ENCODE measurements around the gene SRCAP.

The SRCAP gene

DNA sequence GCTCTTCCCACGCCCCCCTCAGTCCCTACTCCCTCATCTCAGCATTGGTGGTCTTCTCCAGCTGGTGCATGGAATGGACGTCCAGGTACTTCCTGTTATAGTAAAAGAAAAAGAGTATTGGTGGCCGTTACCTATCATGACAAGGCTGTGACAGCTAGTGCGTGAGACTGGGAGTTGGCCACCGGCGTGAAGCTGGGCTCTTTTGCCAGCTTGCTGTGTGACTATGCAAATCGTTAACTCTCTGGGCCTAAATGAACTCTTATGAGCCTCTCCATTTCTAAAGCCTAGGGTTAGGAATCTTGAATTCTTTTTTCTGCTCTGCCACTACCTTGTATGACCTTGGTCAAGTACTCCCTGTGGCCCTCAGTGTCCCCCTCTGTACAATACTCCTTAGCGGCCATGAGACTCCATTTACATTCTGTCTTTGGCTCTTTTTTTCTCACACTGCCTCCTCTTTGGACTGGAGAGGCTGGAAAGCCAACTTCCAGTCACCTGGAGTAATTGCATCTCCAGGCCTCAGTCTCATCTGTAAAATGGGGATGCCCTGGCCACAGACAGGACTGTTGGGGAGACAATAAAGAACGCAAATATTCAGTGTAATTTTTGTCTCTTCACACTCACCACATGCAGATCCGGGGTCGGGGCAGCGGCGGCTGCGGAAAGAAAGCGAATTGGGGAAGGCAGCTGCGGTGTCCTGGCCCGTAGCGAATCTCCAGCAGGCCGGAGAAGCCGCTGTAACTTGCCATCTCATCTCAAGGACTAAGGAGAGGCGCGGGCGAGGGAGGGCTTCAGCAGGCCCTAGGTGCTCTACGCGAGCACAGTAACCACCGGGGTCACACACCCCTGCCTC is 61.8 kb downstream of the SRCAP start:
- peaks cover 84% of the 10 kb centered on the region for H3K36me3 Mint-ChIP-seq (ENCODE audit: low read depth)
- H3K4me3 Mint-ChIP-seq: peak overlapping the region; percentile 94
- no peaks in the 10 kb centered on the region for H3K9me3 Mint-ChIP-seq
- H3K27me3 Mint-ChIP-seq: no peaks in the 10 kb centered on the region
- peak overlapping the region; percentile 95 for H3K27ac Mint-ChIP-seq
- no peak for DNase-seq
- H3K4me1 Mint-ChIP-seq (ENCODE audit: low read depth): peaks cover 33% of the 10 kb centered on the region

DNA sequence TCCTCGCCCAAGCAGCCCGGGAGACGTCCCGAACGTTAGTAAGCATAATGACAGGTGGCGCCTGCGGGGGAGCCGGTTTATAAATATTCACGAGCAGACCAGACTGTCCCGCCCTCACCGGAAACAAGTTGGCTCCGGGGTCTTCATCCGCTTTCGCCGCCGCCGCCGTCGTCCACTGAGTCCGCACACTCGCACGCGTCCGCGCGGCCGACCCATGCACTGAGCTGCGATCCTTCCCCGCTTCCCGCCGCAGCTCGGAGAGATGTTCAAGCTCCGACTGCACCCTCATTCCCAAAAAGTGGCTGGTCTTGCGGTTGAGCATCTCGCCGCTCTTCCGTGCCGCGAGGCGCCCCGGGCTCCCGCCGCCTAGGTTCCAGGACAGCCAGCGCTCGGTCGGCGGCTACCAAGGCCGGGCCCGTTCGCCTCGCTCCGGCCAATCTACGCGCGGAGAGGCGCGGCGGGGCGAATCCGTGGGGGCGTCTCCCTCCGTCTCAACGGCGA is 62.5 kb downstream of the SRCAP start:
- no peaks in the 10 kb centered on the region for H3K9me3 Mint-ChIP-seq
- peak overlapping the region; percentile 95 for H3K27ac Mint-ChIP-seq
- peak overlapping the region; percentile 94 for H3K4me3 Mint-ChIP-seq
- peak; percentile 66 for DNase-seq
- H3K4me1 Mint-ChIP-seq (ENCODE audit: low read depth): peaks cover 33% of the 10 kb centered on the region
- no peaks in the 10 kb centered on the region for H3K27me3 Mint-ChIP-seq
- H3K36me3 Mint-ChIP-seq (ENCODE audit: low read depth): peaks cover 84% of the 10 kb centered on the region

DNA sequence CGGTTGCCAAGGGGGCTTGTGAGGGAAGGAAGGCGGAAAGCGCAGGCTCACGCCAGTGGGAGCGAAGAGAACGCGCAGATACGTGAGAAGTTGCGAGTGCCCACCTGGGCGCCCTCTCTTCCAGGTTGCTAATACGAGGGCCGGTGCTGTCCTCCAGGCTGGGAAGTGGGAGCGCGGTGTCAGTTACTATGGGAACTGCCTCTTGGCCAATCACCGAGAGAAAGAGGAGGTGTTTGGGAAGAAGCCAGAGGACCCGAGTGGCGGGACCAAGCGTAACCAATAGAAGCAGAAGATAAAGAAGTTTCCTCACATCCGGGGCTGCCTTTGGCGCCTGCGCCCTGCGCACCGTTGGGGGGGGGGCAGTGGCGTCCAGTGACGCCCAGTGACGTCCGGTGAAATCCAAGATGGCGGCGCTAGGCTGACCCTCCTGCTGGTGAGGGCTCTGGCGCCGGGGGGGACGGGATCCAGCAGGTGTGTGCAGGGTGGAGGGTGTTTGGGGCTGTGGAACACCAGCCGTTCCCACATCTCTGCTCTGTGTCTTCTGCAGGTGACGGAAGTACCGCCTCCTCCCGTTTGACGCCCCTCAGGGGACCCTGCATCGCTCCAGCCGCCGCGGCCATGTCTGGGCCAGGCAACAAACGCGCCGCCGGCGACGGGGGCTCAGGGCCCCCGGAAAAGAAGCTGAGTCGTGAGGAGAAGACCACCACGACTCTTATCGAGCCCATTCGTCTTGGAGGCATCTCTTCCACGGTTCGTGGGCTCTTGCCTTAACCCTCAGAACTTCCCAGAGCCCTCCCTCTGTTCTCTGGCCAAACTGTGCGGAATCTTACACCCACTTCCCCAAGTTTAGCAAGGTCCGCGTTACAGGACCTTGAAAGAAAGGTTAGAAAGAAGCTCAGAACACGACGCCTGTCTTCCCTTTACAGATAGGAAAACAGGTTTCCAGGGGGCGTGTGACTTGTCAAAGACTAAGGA is 63.2 kb downstream of the SRCAP start, which contains the start of the genes CFAP119 and RNF40:
Gene CFAP119 (minus strand): TSS at position 135 of the 975 bp plus-strand sequence. CDS start 314 bp downstream, outside the sequence.
Gene RNF40 (plus strand): TSS at position 395 of the 975 bp plus-strand sequence. CDS start 224 bp downstream, at position 619.
- peaks cover 84% of the 10 kb centered on the region for H3K36me3 Mint-ChIP-seq (ENCODE audit: low read depth)
- peak within 1 kb of the TSS; percentile 94 for H3K4me3 Mint-ChIP-seq
- DNase-seq: peak; percentile 94
- peak within 1 kb of the TSS; percentile 95 for H3K27ac Mint-ChIP-seq
- peaks cover 33% of the 10 kb centered on the region for H3K4me1 Mint-ChIP-seq (ENCODE audit: low read depth)
- no peaks in the 10 kb centered on the region for H3K9me3 Mint-ChIP-seq
- H3K27me3 Mint-ChIP-seq: no peaks in the 10 kb centered on the region

DNA sequence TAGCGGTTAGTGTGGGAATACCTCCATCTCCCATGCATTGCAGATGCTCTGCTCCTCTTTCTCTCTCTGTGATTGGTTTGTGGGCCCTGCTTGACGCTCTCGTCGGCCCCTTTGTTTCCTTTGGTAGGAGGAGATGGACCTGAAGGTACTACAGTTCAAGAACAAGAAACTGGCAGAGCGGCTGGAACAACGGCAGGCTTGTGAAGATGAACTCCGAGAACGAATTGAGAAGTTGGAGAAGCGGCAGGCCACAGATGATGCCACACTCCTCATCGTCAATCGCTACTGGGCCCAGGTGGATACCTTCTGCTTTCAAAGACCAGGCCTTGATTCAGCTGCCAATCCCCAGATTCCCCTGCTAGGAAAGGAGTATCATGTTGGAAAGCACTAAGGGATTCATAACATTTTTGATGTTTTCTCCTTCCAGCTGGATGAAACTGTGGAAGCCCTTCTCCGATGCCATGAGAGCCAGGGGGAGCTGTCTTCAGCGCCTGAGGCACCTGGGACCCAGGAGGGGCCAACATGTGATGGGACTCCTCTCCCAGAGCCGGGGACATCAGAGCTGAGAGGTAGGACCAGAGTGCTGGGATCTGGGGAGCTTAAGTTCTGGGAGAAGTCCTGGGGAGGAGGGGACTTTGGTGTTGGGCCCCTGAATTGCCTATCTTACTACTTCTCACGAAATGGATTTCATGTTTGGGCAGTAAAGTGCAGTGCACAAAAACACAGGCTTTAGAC is 64.2 kb downstream of the SRCAP start:
- peaks cover 33% of the 10 kb centered on the region for H3K4me1 Mint-ChIP-seq (ENCODE audit: low read depth)
- peaks cover 88% of the 10 kb centered on the region for H3K36me3 Mint-ChIP-seq (ENCODE audit: low read depth)
- DNase-seq: no peak

DNA sequence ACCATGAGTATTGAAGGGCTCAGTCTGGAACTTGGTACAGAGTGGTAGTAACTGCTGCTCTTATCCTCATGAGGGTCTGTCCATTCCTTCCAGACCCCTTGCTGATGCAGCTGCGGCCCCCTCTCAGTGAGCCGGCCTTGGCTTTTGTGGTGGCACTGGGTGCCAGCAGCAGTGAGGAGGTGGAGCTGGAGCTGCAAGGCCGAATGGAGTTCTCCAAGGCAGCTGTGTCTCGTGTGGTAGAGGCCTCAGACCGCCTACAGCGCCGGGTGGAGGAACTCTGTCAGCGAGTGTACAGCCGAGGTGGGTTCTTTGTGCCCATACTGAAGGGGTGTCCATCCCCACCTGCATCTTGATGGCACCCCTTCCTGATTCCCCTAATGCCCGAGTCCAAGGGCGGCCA is 65.1 kb downstream of the SRCAP start:
- DNase-seq: no peak
- Mint-ChIP-seq H3K36me3 (ENCODE audit: low read depth) (peaks cover 89% of the 10 kb centered on the region), H3K4me1 (ENCODE audit: low read depth) (peaks cover 33% of the 10 kb centered on the region), H3K27me3 (no peaks in the 10 kb centered on the region), H3K27ac (peak overlapping the region; percentile 18), H3K4me3 (peak overlapping the region; percentile 94), H3K9me3 (no peaks in the 10 kb centered on the region)

More for the DNA sequence above, 64.2 kb downstream of the SRCAP start:
- Mint-ChIP-seq H3K27ac (peak overlapping the region; percentile 95), H3K4me3 (peak overlapping the region; percentile 94), H3K27me3 (no peaks in the 10 kb centered on the region), H3K9me3 (no peaks in the 10 kb centered on the region)

DNA sequence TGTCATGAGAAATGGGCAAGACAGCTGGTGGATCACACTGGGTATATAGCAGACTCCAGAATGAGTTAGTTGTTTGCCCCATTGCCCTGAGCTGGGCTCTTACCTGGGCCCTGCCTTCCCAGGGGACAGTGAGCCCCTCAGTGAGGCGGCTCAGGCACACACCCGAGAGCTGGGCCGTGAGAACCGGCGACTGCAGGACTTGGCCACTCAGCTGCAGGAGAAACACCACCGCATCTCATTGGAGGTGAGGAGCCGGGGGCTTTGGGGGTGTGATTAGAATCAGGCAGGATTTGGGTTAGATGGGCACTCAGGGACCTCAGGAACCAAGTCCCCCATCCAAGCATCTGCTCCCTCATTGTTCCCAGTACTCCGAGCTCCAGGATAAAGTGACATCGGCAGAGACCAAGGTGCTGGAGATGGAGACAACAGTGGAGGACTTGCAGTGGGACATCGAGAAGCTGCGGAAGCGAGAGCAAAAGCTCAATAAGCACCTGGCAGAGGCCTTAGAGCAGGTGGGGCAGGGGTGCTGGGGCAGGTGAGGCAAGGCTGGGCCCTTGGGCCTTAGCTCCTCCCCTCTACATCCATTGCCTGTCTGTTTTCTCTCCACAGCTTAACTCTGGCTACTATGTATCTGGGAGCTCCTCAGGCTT is 66.0 kb downstream of the SRCAP start:
- no peaks in the 10 kb centered on the region for H3K9me3 Mint-ChIP-seq
- H3K27me3 Mint-ChIP-seq: no peaks in the 10 kb centered on the region
- H3K4me1 Mint-ChIP-seq (ENCODE audit: low read depth): peaks cover 32% of the 10 kb centered on the region
- peak overlapping the region; percentile 26 for H3K27ac Mint-ChIP-seq
- peaks cover 90% of the 10 kb centered on the region for H3K36me3 Mint-ChIP-seq (ENCODE audit: low read depth)
- no peak overlapping the region for H3K4me3 Mint-ChIP-seq
- no peak for DNase-seq

DNA sequence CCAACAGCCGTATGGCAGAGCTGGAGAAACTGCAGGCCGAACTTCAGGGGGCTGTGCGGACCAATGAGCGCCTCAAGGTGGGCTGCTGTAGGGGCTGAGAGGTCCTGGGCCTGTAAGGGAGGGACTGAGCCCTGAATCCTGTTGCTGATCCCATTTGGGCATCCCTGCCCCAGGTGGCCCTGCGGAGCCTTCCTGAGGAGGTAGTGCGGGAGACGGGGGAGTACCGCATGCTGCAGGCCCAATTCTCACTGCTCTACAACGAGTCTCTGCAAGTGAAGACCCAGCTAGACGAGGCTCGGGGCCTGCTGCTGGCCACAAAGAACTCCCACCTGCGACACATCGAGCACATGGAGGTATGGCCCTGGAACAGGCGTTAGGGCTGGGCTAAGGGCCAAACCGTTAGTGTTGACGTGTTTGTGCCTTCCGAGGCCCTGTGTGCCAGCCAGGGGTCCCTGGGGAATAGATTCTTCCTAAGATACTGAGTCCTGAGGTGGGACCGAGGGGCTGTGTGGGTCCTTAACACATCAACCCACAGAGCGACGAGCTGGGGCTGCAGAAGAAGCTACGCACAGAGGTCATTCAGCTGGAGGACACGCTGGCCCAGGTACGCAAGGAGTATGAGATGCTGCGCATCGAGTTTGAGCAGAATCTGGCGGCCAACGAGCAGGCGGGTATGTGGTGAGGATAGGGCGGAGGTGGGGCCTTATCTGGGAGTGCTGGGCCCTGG is 67.4 kb downstream of the SRCAP start:
- Mint-ChIP-seq H3K27ac (peak overlapping the region; percentile 48), H3K4me3 (no peak overlapping the region), H3K27me3 (no peaks in the 10 kb centered on the region), H3K36me3 (ENCODE audit: low read depth) (peaks cover 95% of the 10 kb centered on the region), H3K9me3 (no peaks in the 10 kb centered on the region), H3K4me1 (ENCODE audit: low read depth) (peaks cover 19% of the 10 kb centered on the region)
- DNase-seq: no peak

DNA sequence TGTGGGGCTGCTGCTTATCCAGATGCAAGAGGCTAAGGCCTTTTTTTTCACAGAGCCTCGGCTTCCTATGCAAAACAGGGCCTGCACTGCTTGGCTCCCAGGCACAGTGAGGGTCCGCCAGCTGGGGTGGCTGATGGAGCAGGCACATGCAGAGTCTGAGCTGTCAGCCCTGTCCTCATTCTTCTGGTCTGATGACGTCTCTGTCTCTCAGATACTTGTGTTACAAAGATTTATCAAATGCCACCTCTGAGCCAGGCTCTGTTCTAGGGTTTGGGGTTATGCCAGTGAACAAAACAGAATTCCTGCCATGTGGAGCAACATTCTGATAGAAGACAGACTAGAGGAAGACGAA is 67.9 kb downstream of the SRCAP start:
- H3K27ac Mint-ChIP-seq: peak overlapping the region; percentile 5
- no peak for DNase-seq
- H3K36me3 Mint-ChIP-seq (ENCODE audit: low read depth): peaks cover 99% of the 10 kb centered on the region
- H3K9me3 Mint-ChIP-seq: no peaks in the 10 kb centered on the region
- no peaks in the 10 kb centered on the region for H3K27me3 Mint-ChIP-seq
- no peak overlapping the region for H3K4me3 Mint-ChIP-seq
- H3K4me1 Mint-ChIP-seq (ENCODE audit: low read depth): peaks cover 19% of the 10 kb centered on the region

DNA sequence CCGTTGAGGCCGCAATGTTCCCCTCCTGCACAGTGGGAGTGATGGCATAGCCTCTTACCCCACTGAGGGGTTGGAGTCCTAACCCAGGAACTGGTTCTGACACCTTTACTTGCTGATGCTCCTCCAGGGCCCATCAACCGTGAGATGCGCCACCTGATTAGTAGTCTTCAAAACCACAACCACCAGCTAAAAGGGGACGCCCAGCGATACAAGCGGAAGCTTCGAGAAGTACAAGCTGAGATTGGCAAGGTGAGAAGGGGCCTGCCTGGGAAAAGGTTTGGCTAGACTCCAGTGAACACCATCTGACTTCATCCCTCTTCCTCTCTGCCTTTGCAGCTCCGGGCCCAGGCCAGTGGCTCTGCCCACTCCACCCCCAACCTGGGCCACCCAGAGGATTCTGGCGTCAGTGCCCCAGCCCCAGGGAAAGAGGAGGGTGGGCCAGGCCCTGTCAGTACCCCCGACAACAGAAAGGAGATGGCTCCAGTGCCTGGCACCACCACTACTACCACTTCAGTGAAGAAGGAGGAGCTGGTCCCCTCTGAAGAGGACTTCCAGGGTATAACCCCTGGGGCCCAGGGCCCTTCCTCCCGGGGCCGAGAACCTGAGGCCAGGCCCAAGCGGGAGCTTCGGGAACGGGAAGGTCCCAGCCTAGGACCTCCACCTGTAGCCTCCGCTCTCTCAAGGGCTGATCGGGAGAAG is 68.9 kb downstream of the SRCAP start:
- H3K4me3 Mint-ChIP-seq: no peak overlapping the region
- H3K36me3 Mint-ChIP-seq (ENCODE audit: low read depth): peaks cover 100% of the 10 kb centered on the region
- peak overlapping the region; percentile 64 for H3K27ac Mint-ChIP-seq
- no peaks in the 10 kb centered on the region for H3K27me3 Mint-ChIP-seq
- peaks cover 17% of the 10 kb centered on the region for H3K4me1 Mint-ChIP-seq (ENCODE audit: low read depth)
- no peak for DNase-seq
- no peaks in the 10 kb centered on the region for H3K9me3 Mint-ChIP-seq

DNA sequence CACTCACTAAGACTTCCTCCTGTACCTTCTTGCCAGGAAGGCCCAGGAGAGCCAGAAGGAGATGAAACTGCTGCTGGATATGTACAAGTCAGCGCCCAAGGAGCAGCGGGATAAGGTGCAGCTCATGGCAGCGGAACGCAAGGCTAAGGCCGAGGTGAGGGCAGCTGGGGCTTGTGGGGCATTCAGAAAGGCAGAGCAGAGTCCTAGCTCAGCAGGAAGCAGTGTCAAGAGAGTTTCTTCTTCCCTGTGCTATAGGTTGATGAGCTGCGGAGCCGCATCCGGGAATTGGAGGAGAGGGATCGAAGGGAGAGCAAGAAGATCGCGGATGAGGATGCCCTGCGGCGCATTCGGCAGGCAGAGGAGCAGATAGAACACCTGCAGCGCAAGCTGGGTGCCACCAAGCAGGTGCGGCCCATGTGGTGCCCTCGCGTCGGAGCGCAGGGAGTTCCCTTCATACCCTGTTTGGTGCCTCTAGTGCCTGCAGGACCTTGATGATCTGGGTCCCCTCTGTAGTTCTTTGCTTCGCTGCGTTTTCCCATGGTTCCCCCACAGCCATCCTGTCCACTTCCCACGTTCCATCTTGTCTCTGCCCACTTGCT is 69.7 kb downstream of the SRCAP start:
- Mint-ChIP-seq H3K27ac (no peak overlapping the region), H3K4me1 (ENCODE audit: low read depth) (peaks cover 11% of the 10 kb centered on the region), H3K36me3 (ENCODE audit: low read depth) (peaks cover 100% of the 10 kb centered on the region), H3K27me3 (no peaks in the 10 kb centered on the region), H3K4me3 (no peak overlapping the region), H3K9me3 (no peaks in the 10 kb centered on the region)
- no peak for DNase-seq

DNA sequence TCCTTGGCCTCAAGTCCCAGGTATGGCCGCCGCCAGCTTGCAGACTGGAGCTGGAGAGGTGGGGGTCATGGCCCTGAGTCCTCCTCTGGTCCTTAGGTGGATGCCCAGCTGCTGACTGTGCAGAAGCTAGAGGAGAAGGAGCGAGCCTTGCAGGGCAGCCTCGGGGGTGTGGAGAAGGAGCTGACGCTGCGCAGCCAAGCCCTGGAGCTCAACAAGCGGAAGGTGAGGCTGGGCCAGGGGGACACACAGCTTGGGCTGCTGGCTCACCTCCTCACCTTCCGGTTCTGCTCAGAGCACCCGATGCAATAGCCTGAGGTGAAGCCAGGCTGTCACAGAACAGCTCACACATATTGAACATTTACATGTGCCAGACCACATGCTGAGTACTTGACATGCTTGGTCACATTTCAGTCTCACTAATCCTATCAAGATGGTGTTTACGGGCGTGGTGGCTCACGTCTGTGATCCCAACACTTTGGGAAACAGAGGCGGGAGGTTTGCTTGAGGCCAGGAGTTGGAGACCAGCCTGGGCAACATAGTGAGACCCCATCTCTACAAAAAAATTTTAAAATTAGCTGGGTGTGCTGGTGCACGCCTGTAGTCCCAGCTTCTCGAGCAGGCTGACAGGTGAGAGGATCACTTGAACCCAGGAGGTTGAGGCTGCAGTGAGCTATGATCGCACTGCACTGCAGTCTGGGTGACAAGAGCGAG is 70.6 kb downstream of the SRCAP start:
- peaks cover 4% of the 10 kb centered on the region for H3K4me1 Mint-ChIP-seq (ENCODE audit: low read depth)
- no peak overlapping the region for H3K4me3 Mint-ChIP-seq
- H3K27me3 Mint-ChIP-seq: no peaks in the 10 kb centered on the region
- DNase-seq: no peak
- no peaks in the 10 kb centered on the region for H3K9me3 Mint-ChIP-seq
- no peak overlapping the region for H3K27ac Mint-ChIP-seq
- peaks cover 100% of the 10 kb centered on the region for H3K36me3 Mint-ChIP-seq (ENCODE audit: low read depth)

DNA sequence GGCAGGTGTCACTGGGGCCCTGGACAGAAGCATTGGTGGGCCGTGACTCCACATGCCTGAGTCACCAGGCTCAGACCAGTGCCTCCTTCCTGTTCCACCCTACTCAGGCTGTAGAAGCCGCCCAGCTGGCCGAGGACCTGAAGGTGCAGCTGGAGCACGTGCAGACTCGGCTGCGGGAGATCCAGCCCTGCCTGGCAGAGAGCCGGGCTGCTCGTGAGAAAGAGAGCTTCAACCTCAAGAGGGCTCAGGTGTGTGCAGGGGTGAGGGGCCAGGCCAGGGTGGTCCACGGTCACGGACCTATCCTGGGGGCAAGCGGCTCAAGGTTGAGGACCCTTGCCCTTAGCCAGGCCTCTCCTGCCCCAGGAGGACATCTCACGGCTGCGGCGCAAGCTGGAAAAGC is 72.8 kb downstream of the SRCAP start:
- no peak for DNase-seq
- Mint-ChIP-seq H3K36me3 (ENCODE audit: low read depth) (peaks cover 90% of the 10 kb centered on the region), H3K27ac (peak overlapping the region; percentile 9), H3K4me1 (ENCODE audit: low read depth) (peaks cover 18% of the 10 kb centered on the region), H3K9me3 (no peaks in the 10 kb centered on the region), H3K27me3 (no peaks in the 10 kb centered on the region), H3K4me3 (no peak overlapping the region)
